Thymus (tissue), 11 donors: Measurements from ENCODE around the gene SLC26A3. TPM values are rescaled to one million over a fixed set of nuclear protein-coding genes. Genes with fewer than 3 reads are reported as not detected.

ENCODE experiments used
- DNase-seq, 9 donors: peaks; one replicate each; pipeline ENCODE4 v3.0.0-alpha.2; 2013; ENCODE audit warnings: low spot score in 9 of 9, low read depth in 6 of 9, missing footprints in 1 of 9
- H3K27ac ChIP-seq, 2 donors: one replicate each; pipeline ENCODE4 v1.5.1; 2013; ENCODE audit warnings: control low read depth in 1 of 2, low read depth in 1 of 2, low read length in 1 of 2, mild to moderate bottlenecking in 1 of 2, moderate library complexity in 1 of 2
- H3K27me3 ChIP-seq, 2 donors: one replicate each; pipeline ENCODE4 v1.5.1; 2013; ENCODE audit warnings: low read length in 1 of 2; ENCODE audit not compliant: control insufficient read depth in 2 of 2, insufficient read depth in 1 of 2
- H3K36me3 ChIP-seq, 2 donors: one replicate each; pipeline ENCODE4 v1.5.1; 2013; ENCODE audit warnings: low read length in 1 of 2, mild to moderate bottlenecking in 1 of 2, moderate library complexity in 1 of 2; ENCODE audit not compliant: control insufficient read depth in 2 of 2, insufficient read depth in 2 of 2
- H3K4me1 ChIP-seq, 2 donors: one replicate each; pipeline ENCODE4 v1.5.1; 2013; ENCODE audit warnings: low read length in 2 of 2; ENCODE audit not compliant: control insufficient read depth in 2 of 2, insufficient read depth in 2 of 2
- H3K4me3 ChIP-seq, 2 donors: one replicate each; pipeline ENCODE4 v1.5.1; 2013; ENCODE audit warnings: low read length in 2 of 2, control low read depth in 1 of 2, mild to moderate bottlenecking in 1 of 2
- H3K9me3 ChIP-seq, 2 donors: one replicate each; pipeline ENCODE4 v1.5.1; 2013; ENCODE audit warnings: low read length in 1 of 2, mild to moderate bottlenecking in 1 of 2; ENCODE audit not compliant: control insufficient read depth in 2 of 2, insufficient read depth in 1 of 2
- WGBS: extraction: QIAGEN DNeasy Blood & Tissue Kit; methylation state at CpG from one replicate; pipeline ENCODE4 v1.1.7; 2013; 5-methylcytosine and 5-hydroxymethylcytosine counted together
- polyA plus RNA-seq: library from polyadenylated mRNA; stranded (reverse); fragments of 200-250 nt; gene quantifications from one replicate; pipeline ENCODE4 v1.2.3, GENCODE V29; 2013
- total RNA-seq: library from RNA; stranded (reverse); fragments of 120-200 nt; gene quantifications from one replicate; pipeline ENCODE4 v1.2.4, GENCODE V29; 2013
- donor health status: healthy.

Gene SLC26A3
- total and polyA plus RNA-seq, 2 donors: 0.09 to 0.11 TPM

GRCh38 chr7:107826451-107826850 is 23.4 kb upstream of the SLC26A3 start:
- Histone ChIP-seq H3K27ac (no peak overlapping the region), H3K36me3 (no peaks in the 10 kb centered on the region), H3K4me1 (no peaks in the 10 kb centered on the region), H3K9me3 (no peaks in the 10 kb centered on the region), H3K4me3 (no peak overlapping the region), H3K27me3 (no peaks in the 10 kb centered on the region)
- 91% methylated on average over 2 of the region's 2 CpGs for WGBS
- no peak for DNase-seq

GRCh38 chr7:107824858-107825257 is 21.8 kb upstream of the SLC26A3 start:
- H3K4me1 ChIP-seq: no peaks in the 10 kb centered on the region
- no peak for DNase-seq
- H3K27me3 ChIP-seq: no peaks in the 10 kb centered on the region
- H3K27ac ChIP-seq: no peak overlapping the region
- no peaks in the 10 kb centered on the region for H3K9me3 ChIP-seq
- H3K36me3 ChIP-seq: no peaks in the 10 kb centered on the region
- WGBS: 98% methylated on average over 1 of the region's 1 CpG
- no peak overlapping the region for H3K4me3 ChIP-seq

- DNase-seq: no peak
- Histone ChIP-seq H3K4me1 (no peaks in the 10 kb centered on the region), H3K4me3 (no peak overlapping the region), H3K36me3 (no peaks in the 10 kb centered on the region), H3K9me3 (no peaks in the 10 kb centered on the region), H3K27me3 (no peaks in the 10 kb centered on the region), H3K27ac (no peak overlapping the region)
- WGBS: 98% methylated on average over 2 of the region's 2 CpGs
Observed at GRCh38 chr7:107818622-107819021, 15.6 kb upstream of the SLC26A3 start.

GRCh38 chr7:107816011-107816566 is 13.1 kb upstream of the SLC26A3 start:
- no peak for DNase-seq
- H3K36me3 ChIP-seq: no peaks in the 10 kb centered on the region
- no peaks in the 10 kb centered on the region for H3K4me1 ChIP-seq
- 99% methylated on average over 6 of the region's 6 CpGs for WGBS
- no peak overlapping the region for H3K4me3 ChIP-seq
- no peaks in the 10 kb centered on the region for H3K27me3 ChIP-seq
- no peaks in the 10 kb centered on the region for H3K9me3 ChIP-seq
- H3K27ac ChIP-seq: no peak overlapping the region

- no peak overlapping the region for H3K4me3 ChIP-seq
Observed at GRCh38 chr7:107815254-107815882, 12.3 kb upstream of the SLC26A3 start.

GRCh38 chr7:107813524-107813923 is 10.5 kb upstream of the SLC26A3 start:
- H3K4me1 ChIP-seq: no peaks in the 10 kb centered on the region
- 90% methylated on average over 3 of the region's 3 CpGs for WGBS
- H3K27me3 ChIP-seq: no peaks in the 10 kb centered on the region
- H3K4me3 ChIP-seq: no peak overlapping the region
- H3K9me3 ChIP-seq: no peaks in the 10 kb centered on the region
- no peak for DNase-seq
- H3K27ac ChIP-seq: no peak overlapping the region
- H3K36me3 ChIP-seq: no peaks in the 10 kb centered on the region

More at GRCh38 chr7:107815254-107815882, 12.3 kb upstream of the SLC26A3 start:
- H3K9me3 ChIP-seq: no peaks in the 10 kb centered on the region
- DNase-seq: no peak
- no peaks in the 10 kb centered on the region for H3K4me1 ChIP-seq
- no peaks in the 10 kb centered on the region for H3K36me3 ChIP-seq
- H3K27ac ChIP-seq: no peak overlapping the region
- no peaks in the 10 kb centered on the region for H3K27me3 ChIP-seq
- WGBS: 69% methylated on average over 4 of the region's 4 CpGs

GRCh38 chr7:107811934-107812333 is 8.9 kb upstream of the SLC26A3 start:
- Histone ChIP-seq H3K9me3 (no peaks in the 10 kb centered on the region), H3K27me3 (no peaks in the 10 kb centered on the region), H3K4me1 (no peaks in the 10 kb centered on the region), H3K4me3 (no peak overlapping the region), H3K36me3 (no peaks in the 10 kb centered on the region), H3K27ac (no peak overlapping the region)
- no peak for DNase-seq
- WGBS: 96% methylated on average over 5 of the region's 5 CpGs

GRCh38 chr7:107810626-107811025 is 7.6 kb upstream of the SLC26A3 start:
- no peak for DNase-seq
- Histone ChIP-seq H3K9me3 (no peaks in the 10 kb centered on the region), H3K27me3 (no peaks in the 10 kb centered on the region), H3K27ac (no peak overlapping the region), H3K36me3 (no peaks in the 10 kb centered on the region), H3K4me3 (no peak overlapping the region), H3K4me1 (no peaks in the 10 kb centered on the region)
- WGBS: 96% methylated on average over 3 of the region's 3 CpGs

GRCh38 chr7:107809179-107809578 is 6.2 kb upstream of the SLC26A3 start:
- 96% methylated on average over 4 of the region's 4 CpGs for WGBS
- no peak for DNase-seq
- no peak overlapping the region for H3K27ac ChIP-seq
- no peaks in the 10 kb centered on the region for H3K27me3 ChIP-seq
- no peaks in the 10 kb centered on the region for H3K4me1 ChIP-seq
- H3K9me3 ChIP-seq: no peaks in the 10 kb centered on the region
- no peaks in the 10 kb centered on the region for H3K36me3 ChIP-seq
- H3K4me3 ChIP-seq: no peak overlapping the region
